PC-3 (cell line): ENCODE data around the gene OR1I1.

ENCODE experiments used
- EZH2 ChIP-seq: fragments of 300-600 bp; sonication (generic); IDR thresholded peaks from one replicate; pipeline ENCODE4 v1.6.1; 2017; ENCODE audit warnings: antibody characterized with exemption, mild to moderate bottlenecking, low read length; ENCODE audit not compliant: unreplicated experiment
- EZH2phosphoT487 ChIP-seq: fragments of 300-600 bp; sonication (generic); IDR thresholded peaks from 2 replicates; pipeline ENCODE4 v1.6.1; 2018; ENCODE audit warnings: mild to moderate bottlenecking, antibody characterized with exemption, low read length, borderline replicate concordance
- TF ChIP-seq, protein P1 (sequence below): fragments of 300-600 bp; sonication (generic); conservative IDR thresholded peaks from 2 replicates; pipeline ENCODE4 v1.5.1; 2017; ENCODE audit warnings: antibody characterized with exemption, low read depth, mild to moderate bottlenecking, low read length

GRCh38 chr19:15122331-15123030 lies 40.5 kb downstream of the OR1I1 start:
- TF ChIP-seq, protein P1, sequence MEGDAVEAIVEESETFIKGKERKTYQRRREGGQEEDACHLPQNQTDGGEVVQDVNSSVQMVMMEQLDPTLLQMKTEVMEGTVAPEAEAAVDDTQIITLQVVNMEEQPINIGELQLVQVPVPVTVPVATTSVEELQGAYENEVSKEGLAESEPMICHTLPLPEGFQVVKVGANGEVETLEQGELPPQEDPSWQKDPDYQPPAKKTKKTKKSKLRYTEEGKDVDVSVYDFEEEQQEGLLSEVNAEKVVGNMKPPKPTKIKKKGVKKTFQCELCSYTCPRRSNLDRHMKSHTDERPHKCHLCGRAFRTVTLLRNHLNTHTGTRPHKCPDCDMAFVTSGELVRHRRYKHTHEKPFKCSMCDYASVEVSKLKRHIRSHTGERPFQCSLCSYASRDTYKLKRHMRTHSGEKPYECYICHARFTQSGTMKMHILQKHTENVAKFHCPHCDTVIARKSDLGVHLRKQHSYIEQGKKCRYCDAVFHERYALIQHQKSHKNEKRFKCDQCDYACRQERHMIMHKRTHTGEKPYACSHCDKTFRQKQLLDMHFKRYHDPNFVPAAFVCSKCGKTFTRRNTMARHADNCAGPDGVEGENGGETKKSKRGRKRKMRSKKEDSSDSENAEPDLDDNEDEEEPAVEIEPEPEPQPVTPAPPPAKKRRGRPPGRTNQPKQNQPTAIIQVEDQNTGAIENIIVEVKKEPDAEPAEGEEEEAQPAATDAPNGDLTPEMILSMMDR, result no peak
- TF ChIP-seq EZH2 (no peak), EZH2phosphoT487 (no peak)
